Measurements from ENCODE around the gene MRPL17.

MRPL17 gene

DNA sequence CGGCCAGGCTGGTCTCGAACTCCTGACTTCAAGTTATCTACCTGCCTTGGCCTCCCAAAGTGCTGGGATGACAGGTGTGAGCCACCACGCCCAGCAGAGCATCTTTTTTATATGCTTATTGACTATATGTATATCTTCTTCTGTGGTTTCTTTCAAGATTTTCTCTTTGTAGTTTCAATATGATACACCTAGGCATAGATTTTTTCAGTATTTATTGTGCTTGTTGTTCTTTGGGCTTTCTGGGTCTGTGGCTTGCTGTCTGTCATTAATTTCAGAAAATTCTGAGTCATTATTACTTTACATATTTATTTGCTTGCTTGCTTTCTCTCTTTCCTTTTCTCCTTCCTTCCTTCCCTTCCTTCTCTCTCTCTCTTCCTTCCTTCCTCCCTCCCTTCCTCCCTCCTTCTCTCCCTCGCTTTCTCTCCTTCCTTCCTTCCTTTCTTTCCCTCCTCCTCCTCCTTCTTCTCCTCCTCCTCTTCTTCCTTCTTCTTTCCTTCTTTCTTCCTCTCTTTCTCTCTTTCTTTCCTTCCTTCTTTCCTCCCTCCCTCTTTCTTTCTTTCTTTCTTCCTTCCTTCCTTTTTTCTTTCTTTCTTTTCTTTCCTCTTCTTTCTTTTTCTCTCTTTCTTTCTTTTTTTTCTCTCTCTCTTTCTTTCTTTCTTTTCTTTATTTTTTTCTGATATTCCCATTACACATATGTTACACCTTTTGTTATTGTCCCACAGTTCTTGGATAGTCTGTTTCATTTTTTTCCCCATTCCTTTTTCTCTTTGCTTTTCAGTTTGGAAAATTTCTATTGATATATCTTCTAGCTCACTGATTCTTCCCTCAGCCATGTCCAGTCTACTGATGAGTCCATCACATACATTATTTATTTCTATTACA, 16.6 kb downstream of the MRPL17 start:
- TF ChIP-seq, protein P1, sequence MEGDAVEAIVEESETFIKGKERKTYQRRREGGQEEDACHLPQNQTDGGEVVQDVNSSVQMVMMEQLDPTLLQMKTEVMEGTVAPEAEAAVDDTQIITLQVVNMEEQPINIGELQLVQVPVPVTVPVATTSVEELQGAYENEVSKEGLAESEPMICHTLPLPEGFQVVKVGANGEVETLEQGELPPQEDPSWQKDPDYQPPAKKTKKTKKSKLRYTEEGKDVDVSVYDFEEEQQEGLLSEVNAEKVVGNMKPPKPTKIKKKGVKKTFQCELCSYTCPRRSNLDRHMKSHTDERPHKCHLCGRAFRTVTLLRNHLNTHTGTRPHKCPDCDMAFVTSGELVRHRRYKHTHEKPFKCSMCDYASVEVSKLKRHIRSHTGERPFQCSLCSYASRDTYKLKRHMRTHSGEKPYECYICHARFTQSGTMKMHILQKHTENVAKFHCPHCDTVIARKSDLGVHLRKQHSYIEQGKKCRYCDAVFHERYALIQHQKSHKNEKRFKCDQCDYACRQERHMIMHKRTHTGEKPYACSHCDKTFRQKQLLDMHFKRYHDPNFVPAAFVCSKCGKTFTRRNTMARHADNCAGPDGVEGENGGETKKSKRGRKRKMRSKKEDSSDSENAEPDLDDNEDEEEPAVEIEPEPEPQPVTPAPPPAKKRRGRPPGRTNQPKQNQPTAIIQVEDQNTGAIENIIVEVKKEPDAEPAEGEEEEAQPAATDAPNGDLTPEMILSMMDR (conservative IDR thresholded peaks at IDR 0.05) = no peak
- TF ChIP-seq ZFX (IDR thresholded peaks at IDR 0.05) = no peak
- H3K27ac ChIP-seq = no peak overlapping the region

DNA sequence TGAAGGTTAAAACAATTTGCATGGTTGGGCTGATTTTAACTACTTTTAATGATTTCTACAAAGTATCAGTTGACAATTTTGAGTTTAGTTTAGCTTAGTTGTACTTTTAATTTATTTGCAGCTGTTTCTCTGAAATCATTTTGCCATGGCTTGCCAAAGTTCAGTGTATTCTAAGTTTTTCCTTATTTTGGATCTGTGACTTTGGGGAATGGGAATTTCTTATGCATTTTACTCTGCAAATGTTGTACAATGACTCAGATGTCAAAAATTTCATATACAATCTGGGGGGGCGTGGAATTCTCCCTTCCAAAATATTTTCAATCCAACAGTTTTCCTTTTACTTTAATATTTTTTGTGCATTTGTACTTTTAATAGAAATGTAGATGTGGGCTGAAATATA, 18.6 kb downstream of the MRPL17 start:
- no peak overlapping the region for H3K27ac ChIP-seq
- no peak for TF ChIP-seq ZFX (IDR thresholded peaks at IDR 0.05)
- TF ChIP-seq, protein P1 (conservative IDR thresholded peaks at IDR 0.05) = no peak

DNA sequence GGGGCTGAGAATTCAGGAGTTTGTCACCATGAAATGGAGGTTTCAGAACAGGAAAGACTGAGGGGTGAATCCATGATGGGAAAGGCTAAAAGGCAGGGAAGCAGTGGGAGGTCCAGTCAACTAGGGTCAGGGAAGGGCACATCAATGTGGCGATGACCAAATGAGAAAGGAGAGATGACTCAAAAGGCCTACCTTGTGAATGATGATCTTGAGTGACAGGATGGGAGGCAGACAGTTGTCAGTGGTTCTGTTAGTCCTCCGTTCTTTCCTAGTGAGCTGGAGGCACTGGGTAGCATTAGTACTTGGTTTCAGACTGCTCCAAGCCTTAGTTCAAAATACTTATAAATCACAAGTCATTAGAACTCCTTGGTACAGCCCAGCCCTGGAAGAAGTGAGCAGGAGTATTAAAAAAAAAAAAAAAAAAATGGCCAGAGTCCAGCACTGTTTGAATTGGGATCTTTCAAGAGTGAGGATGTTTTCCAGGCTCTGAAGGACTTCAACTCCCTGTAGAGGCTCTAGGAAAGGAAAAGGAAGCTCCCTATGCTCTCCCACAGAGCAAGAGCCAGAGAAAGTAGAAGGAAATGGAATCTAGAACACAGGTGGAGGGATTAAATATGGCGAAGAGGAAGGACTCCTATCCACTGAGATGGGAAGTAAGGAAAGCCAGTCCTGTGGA, 19.2 kb downstream of the MRPL17 start:
- H3K27ac ChIP-seq = no peak overlapping the region
- TF ChIP-seq, protein P1 (conservative IDR thresholded peaks at IDR 0.05) = no peak
- TF ChIP-seq ZFX (IDR thresholded peaks at IDR 0.05) = no peak

DNA sequence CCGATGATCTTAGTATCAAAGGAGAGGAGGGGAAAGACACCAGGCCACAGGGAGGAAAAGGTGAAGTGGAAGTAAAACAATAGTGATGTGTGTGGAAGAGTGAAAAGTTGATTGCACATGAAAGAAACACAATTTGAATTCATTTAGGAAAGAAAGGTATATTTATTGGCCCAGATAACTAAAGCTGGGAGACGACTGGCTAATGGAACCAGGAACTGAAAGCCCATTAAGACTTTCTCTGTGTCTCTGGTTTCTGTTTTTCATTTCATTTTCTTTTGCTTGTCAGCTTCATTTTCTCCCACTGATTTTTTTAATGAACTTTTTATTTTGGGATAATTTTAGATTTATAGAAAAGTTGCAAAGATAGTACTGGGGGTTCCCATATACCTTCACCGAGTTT, 22.4 kb downstream of the MRPL17 start:
- H3K27ac ChIP-seq = no peak overlapping the region
- TF ChIP-seq ZFX (IDR thresholded peaks at IDR 0.05) = no peak
- TF ChIP-seq, protein P1 (conservative IDR thresholded peaks at IDR 0.05) = no peak

DNA sequence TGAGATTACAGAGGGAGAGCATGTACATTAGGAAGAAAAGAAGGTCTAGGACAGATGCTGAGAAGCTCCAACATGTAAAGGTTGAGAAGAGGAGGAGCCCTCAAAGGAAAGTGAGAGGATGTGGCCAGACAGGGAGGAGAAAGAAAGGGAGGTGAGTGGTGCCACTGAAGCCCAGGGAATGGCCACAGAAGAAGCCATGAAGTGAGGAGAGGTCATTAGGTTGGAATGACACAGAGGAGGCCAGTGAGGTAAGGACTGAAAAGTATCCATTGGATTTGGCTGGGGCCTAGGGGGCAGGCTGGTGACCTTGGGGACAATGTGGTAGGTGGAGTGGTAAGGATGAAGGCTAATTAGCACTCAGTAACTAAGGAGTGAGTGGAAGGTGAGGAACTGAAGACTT, 24.5 kb downstream of the MRPL17 start:
- TF ChIP-seq, protein P1 (conservative IDR thresholded peaks at IDR 0.05) = no peak
- no peak for TF ChIP-seq ZFX (IDR thresholded peaks at IDR 0.05)
- no peak overlapping the region for H3K27ac ChIP-seq

DNA sequence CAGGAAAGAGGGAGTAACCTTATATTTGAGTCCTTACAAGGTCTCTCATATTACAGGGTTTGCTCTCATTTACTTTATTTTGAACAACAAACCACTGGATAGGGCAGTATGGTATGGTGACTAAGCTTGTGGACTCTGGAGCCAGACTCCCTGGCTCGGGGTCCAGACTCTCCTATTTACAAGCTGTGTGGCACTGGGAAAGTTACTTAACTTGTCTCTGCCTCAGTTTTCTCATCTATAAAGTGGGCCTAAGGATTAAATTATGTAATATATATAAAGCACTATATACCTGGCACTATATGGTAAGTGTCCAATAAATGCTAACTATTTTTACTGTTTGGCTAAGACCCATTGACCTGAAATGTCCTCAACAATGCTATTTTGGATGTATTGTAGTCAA, 25.8 kb downstream of the MRPL17 start:
- no peak overlapping the region for H3K27ac ChIP-seq
- no peak for TF ChIP-seq ZFX (IDR thresholded peaks at IDR 0.05)
- TF ChIP-seq, protein P1 (conservative IDR thresholded peaks at IDR 0.05) = no peak

DNA sequence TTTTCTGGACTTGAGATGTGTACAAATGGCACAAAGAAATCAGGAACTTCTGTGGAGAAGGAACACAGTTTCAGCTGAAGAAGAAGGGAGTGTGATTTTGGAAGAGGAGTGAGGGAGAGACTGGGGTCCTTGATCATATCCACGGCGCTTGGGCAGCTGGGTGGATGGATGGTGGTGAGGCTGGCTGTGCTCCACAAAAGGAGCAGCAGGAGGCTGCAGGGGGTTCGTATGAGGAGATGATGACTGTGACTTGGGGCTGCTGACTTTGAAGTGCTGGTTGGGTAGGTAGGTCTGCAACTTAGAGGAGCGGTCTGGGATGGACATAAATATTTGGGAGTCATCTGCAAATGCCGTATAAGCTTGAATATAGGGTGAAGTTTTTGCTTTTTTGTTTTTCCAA, 26.2 kb downstream of the MRPL17 start:
- TF ChIP-seq, protein P1 (conservative IDR thresholded peaks at IDR 0.05) = no peak
- TF ChIP-seq ZFX (IDR thresholded peaks at IDR 0.05) = no peak
- H3K27ac ChIP-seq = no peak overlapping the region

Measured in C4-2B (cell line).